ENCODE data around the gene SMCHD1.

Gene SMCHD1

DNA sequence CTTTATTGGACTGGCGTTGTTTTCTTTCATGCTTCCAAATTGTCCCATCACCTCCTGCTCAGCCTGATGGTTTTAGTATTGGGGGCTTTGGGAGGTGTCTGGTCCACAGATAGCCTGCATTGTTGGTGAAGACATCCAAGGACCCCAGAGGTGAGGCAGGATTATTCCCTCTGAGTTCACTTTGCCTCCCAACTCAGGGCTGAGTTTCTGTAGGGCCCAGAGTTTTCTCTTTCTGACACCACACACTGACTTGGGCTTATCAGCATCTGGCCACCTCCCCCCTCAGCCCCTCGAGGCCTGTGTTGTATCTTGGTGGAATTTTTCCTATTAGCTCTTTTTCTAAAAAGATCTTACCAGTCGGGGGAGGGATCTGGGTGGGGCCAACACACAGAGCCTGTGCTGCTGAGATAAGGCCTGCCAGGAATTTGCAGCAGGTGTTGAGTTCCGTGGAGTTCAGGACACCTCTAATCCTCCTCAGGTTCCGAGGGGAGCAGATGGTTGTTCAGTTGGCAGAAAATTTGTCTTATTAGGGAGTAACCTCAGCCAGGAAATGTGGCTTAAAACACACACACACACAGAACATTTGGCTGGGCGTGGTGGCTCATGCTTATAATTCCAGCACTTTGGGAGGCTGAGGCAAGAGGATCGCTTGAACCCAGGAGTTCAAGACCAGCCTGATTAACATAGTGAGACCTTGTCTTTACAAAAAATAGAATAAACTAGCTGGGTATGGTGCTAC, 198.6 kb downstream of the SMCHD1 start:
- no peak for DNase-seq

All from SHP77 (cell line).